NCI-H1105 (cell line): Measurements from ENCODE around the gene NAIF1.

Source experiments
- DNase-seq: peaks from one replicate; lab custom pipeline; 2025; lab: John Stamatoyannopoulos, UW

Gene NAIF1

GRCh38 chr9:128102196-128102595, 35.1 kb upstream of the NAIF1 start:
- no peak for DNase-seq

DNA sequence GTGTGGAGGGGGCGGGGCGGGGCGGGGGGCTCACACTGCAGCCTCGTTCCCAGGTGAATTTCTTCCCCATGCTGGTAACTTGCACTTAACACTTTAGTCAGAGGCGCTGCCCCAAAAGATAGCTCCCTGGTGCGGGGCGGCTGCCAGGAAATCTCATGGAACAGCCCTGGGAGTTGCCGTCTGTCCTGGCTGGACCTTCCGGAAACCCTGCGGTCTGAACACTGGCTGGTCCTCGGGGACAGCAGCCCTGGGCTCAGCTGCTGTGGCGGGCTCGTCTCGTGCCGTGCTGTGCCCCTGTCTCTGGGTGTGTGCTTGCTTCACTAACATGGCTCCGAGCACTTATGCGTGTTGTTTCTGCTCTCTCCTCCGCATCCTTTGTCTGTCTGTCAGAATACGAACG, 34.6 kb upstream of the NAIF1 start:
- DNase-seq, result no peak

DNA sequence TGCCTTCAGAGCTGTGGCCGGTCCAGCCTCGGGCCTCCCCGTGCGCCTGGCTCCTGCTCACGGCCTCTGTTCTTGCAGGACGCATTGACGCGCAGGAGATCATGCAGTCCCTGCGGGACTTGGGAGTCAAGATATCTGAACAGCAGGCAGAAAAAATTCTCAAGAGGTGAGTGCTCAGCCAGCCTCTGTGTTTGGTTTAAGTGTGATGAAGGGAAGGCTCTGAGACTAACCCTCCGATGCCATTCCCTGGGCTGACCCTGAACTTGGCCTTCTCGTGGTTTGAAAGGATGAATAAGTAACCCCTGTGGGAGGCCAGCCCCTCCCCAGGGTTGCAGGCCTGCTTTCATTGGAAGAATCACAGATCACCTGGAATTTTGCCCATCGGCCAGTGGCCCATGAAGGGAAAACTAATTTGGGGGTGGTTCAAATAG, 34.1 kb upstream of the NAIF1 start:
- DNase-seq, result no peak

DNA sequence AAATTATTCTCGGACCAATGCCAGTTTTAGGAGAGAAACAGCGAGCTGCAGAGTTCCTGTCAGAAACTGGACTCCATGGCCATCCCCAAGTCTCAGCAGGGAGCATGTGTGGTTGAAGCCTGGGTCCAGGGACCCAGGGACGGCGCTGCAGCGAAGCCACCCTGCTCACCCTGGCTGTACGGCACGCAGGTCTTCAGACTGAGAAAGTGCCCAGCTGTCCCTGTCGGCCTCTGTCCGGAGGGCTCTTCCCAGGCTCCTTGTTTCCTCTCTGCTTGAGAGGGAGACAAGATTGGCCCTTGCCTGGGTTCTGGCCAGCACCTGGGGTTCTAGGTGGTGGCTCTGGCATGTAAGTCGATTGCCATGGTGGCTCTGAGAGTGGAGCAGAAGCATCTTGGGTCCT, 33.5 kb upstream of the NAIF1 start:
- no peak for DNase-seq

- DNase-seq, result no peak
Observed at GRCh38 chr9:128099932-128100491, 32.9 kb upstream of the NAIF1 start.

DNA sequence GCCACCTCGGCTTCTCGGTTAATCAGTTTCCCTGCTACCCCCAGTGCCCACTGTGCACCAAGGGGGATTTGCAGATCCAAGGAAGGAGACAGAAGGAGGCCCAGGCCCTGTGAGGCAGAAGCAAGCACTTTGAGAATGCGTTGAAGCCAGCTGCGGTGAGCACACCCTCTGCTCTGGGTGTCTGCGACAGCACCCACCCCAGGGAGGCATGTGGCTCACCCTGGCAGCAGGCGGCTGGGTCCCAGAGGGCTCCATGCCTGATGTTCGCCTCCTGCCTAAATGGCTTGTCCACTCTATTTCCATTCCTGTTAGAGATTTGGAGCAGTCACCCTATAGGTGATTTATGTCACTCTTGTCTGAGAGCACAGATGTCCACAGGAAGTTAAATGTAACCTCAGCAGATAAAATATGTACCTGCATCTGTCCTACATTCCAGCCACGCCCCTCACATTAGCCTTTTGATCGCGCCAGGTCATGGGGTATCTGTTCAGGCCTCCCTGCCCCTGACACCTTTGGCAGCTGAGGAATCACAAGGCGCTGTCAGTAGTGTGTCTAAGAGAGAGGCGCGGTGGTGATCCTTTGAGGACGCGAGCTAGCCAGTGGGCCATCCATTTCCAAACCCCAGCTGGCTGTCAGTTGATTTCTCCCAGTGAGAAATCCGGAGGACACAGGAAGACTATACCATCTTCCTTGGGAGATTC, 32.3 kb upstream of the NAIF1 start:
- DNase-seq, result no peak

DNA sequence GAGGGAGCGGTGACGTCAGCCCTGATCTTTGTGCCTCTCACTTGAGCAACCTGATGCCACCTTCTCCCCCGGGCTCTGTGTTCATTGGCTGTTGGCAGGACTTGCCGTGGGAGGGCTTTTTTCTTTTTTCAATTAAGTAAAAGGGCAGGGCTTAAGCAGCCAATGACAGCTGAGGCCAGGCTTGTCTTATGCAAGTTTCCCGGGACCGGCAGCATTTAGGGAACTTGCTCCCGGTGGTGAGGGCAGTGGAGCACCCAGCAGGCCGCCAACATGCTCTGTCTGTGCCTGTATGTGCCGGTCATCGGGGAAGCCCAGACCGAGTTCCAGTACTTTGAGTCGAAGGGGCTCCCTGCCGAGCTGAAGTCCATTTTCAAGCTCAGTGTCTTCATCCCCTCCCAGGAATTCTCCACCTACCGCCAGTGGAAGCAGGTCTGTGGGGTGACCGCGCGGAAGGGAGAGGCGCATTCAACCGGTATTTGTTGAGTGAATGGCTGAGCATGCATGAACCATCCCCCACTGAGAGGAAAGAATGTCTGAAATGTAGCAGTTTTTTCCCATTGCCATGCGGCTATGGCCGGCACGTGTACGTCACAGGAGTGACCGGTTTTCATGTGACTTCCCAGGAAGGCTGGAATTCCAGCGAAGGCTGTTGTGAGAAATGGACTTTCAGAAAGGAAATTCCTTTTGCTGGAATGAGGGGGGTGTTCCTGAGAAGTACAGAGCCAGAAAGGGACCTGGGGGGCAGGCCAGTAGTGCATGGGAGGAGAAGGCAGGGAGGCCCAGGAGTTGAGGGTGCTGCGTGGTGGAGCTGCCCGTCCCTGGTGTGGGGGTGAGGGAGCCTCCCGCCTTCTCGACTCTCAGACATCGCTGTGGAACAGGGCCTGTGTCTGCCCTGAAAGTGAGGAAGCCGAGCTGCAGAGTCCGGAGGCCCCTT, 31.4 kb upstream of the NAIF1 start:
- DNase-seq, result peak; percentile 87

DNA sequence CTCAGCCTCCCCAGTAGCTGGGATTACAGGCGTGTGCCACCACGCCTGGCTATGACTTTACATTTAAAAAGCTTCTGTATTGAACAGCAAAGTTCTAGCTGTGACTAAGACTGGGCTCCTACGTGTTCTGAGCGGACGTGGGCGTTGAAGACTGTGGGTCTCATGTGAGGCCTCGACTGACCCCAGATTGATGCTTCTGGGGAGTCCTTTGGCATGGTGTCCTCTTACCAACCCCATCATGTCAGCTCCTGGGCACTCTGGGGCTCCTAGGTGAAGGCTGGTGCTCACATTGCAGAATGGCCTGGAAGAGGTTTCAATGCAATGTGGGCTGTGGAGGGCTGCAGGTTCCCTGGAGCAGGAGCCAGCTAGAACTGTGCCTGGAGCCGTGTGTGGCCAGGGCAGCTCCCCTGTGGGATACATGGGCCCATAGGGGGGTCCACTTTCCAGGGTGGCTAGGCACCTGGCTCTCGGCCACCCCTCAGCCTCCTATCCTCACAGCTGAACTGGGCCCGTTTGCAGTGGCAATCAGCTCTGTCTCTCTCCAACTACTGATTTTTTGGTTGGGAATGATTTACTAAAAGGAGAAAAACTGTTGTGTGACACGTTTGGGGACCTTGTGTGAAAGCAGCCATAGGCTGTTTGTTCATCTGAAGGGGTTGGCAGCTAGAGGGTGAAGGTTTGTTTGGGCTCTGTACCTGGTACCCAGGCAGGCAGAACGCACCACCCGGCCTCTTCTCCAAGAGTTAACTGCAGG, 30.6 kb upstream of the NAIF1 start:
- no peak for DNase-seq

DNA sequence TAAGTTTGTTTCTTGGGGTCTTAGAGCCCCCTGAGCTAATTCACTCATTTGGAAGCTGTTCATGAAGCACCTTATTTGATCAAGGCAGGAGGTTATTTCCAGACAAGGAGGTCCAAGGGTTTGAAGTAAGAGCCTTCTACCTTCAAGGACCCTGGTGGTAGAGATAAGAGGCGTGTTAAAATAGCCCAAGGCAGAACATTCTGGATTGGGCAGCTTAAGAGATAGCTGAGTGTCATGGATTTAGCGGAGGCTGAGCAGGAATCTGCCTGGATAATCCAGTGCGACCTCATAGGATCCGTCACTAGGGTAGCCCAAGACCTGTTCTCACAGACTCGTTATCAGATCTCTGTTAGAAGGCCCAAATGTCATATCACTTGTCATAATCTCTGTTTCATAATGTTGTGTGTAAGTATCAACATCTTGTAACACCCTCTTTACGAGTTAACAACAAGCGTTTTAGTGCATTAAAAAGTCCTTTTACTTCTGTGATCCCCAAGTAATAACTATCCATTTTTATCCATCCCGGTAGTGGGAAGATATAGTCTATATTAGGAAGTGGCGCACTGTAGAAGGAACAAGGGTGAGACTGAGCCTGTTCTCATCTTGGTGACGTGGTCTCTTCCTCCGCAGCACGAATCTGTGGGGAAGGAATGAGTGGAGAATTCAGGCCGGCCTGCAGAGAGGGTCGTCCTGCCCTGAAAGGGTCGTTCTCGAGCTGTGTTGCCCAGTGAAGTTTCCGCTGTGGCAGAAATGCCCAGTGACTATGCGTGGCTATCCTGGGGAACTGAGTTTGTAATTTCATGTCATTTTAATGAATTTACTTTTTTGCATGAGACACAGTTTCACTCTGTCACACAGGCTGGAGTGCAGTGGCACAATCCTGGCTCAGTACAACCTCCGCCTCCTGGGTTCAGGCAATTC, 29.8 kb upstream of the NAIF1 start:
- no peak for DNase-seq

DNA sequence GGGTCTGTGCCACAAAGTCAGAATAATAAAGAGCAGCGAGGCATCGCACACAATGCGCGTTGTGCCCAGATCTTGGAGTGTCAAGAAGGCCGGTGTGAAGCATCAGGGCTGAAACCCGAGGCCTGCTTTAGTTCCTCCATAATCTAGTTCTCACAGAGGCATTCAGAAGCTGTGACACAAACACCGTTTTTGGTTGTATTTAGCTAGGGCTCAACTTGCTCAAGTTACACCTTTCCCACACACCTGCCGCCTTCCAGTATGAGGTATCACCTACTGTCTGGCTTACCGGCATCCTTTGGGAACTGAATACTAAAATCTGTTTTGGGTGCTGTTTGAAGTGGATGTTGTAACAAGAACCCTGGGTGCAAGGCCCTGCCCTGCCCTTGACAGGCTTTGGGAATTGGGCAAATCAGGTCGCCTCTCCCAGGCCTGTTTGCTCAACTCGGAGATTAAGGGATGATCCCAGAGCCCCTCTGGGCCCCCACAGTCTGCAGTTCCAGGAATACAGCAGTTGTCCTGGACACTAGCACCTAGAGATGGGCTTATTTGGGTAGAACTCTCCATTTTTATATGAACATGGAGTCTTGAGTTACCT, 27.9 kb upstream of the NAIF1 start:
- no peak for DNase-seq

DNA sequence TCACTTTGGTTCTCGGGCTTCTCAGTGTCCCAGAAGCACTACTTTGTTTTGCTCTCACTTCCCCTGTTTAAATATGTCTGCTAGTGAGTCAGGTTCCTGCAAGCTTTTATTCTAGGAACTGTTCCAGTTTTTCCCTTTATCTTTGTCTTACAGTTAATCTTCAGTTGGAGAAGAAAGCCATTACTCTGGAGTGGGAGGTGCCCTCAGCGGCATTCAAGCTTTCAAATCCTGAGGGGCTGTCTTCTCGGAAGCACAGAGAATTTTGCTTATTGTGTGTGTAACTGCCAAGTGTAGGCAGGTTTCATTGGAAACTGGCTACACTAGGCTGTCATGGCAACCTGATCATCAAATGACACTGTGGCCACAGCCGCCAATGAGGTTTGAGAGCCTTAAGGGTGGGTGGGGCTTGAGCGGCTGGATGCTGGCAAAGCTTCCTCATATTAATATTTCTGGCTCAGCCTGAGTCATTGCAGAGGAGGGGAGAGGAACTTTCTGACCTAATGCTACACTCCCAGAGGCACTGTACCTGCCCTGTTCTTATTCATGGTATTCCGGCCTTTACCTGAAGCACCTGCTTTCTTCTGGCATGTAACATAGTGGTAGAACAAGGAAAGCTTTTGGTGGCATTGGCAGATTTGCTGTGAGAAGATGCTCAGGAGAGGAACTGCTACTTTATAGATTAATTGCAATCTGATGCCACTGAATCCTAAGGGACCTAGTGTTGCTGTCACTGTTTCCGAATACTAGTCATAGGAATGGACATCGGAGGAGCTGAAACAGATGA, 27.2 kb upstream of the NAIF1 start:
- peak; percentile 92 for DNase-seq

- DNase-seq, result no peak
Observed at GRCh38 chr9:128093011-128093410, 25.9 kb upstream of the NAIF1 start.

DNA sequence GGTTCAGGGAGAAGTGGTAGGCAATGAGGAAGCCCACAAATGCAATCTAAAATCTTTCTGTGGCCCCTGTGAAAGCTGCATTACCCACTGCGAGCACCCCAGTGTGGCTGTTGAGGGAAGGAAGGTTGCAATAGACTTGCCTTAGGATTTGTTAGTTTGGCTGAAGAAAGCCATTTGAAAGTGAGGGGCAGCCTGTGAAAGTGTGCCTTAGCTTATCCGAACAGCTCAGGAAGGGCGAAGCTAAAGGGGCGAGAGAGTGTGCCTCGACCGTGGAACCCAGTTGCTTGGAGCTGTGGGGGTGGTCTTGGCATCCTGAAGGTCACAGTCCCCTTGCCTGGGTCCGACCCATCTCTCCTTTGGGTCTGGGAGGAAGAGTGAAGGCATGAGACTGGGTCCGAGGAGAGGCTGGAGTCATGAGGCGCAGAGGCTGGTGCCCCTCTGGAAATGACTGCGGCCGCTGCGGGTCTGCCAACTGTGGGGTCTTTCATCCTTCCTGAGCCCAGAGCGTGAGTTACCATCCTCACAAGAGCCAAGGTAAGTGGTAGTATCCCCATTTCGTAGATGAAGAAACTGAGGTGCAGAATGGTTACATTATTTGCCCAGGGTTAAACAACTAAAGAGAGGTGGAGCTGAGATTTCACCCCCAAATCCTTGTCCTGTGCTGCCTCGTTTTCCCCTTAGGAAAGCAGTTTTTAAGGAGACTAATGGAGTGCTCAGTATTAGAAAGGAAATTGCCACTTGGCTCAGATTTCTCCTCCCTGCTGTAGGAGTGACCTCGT, 25.3 kb upstream of the NAIF1 start:
- no peak for DNase-seq

DNA sequence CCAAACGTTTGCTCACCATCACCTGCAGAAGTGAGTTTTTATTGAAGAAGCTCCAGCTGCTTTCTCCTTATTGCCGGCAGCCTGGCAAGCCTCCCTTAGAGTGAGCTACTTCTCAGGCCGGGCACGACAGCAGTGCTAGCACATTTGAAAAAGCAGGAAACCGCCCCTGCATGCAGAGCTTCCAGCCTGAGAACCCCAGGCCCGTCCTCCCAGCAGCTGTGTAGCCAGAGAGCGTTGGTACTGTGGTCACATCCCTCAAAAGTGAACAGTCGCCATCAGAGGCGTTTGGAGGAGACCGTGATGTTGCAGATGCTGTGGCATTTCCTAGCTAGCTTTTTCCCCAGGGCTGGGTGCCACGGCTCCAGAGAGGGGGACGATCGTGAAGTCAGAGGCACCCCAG, 24.5 kb upstream of the NAIF1 start:
- DNase-seq, result no peak

DNA sequence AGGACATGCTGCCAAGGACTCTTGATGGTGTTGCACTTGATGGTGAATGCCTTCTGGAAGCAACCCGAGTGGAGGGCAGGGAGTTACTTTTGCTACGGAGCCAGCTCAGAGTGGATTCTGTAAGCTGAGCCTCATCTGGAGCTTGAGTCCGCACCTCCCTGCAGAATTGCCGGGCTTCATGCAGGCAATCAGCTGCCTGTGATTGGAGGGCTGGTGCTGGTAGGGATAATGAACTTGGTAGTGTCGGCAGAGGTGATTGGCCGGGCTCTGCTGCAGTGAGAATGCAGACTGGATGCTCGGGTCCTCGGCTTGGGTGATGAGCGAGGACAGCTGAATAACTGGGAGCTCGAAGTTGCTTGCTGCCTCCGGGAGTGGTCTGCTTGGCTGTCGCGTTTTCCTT, 24.0 kb upstream of the NAIF1 start:
- DNase-seq, result no peak

GRCh38 chr9:128089299-128089698, 22.2 kb upstream of the NAIF1 start:
- no peak for DNase-seq

DNA sequence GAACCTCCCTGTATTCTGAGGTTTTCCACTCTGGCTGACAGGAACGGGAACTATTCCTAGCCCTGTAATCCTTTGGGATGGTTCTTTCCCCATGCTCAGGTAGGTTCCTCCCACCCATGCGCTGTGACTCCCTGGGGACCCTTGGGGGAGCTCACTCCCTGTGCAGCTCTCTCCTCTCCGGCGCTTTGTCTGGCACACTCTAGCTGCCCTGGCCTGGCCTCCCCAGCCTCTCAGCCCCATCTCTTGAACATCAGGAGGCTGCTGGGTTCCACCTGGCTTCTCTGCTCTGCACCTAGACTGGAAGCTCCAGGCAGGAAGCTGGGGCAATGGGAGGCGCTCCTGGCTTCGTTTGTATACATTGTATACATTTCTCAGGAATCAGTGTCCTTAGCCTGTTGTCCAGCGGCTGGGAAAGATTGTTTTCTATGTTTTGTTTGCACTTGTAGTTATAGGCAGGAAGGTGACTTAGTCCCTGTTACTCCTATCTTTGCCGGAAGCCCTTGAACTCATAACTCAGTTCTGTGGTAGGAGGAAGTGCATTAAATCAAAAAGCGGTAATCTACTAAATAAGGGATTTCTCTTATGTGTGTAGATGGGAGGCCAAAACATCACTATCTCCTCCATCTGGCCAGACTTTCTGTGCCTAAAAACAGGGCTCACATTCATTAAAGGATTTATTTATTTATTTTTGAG, 21.3 kb upstream of the NAIF1 start:
- DNase-seq, result no peak

DNA sequence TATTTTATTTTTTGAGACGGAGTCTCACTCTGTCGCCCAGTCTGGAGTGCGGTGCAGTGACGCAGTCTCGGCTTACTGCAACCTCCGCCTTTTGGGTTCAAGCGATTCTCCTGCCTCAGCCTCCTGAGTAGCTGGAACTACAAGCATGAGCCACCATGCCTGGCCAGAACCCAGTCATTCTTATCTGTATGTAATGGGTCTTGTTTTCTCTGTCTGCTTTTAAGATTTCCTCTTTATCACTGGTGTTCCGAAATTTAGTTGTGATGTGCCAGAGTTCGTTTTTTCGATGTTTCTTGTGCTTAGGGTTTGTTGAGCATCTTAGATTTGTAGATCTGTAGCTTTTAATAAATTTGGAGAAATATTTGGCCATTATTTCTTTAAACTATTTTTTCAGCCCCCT, 20.1 kb upstream of the NAIF1 start:
- no peak for DNase-seq

DNA sequence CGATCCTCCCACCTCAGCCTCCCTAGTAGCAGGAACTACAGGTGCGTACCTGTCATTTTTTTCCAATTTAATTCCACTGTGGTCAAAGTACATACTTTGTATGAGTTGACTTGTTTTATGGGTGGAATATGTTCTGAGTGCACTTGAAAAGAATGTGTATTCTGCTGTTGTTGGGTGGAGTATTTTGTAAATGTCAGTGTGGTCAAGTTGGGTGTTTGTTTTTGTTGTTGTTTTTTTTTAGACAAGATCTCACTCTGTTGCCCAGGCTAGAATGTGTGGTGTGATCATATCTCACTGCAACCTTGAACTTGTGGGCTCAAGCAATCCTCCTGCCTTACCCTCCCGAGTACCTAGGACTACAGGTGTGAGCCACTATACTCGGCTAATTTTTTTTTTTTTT, 18.8 kb upstream of the NAIF1 start:
- no peak for DNase-seq
